GM18511 (cell line): ENCODE measurements around the gene OR51F2.
"Not testable (repeated sequence)": the region's sequence is repeated elsewhere in the genome, so short reads cannot be mapped to it uniquely, and the experiment has no call there.

Experiments
- ATAC-seq: cut with Tn5 transposase; IDR thresholded peaks from one replicate; pipeline ENCODE4 v1.9.1; 2021; ENCODE audit warnings: mild to moderate bottlenecking, moderate library complexity; ENCODE audit not compliant: unreplicated experiment

OR51F2 gene

GRCh38 chr11:4821021-4821420 lies at the start of gene OR51F2:
Gene OR51F2 (plus strand): TSS chr11:4821321. CDS start chr11:4821422, 101 bp downstream.
- ATAC-seq: no peak

GRCh38 chr11:4782454-4782853 lies 38.7 kb upstream of the OR51F2 start:
- no peak for ATAC-seq

GRCh38 chr11:4797206-4797605 lies 23.9 kb upstream of the OR51F2 start:
- no peak for ATAC-seq

- ATAC-seq: no peak
Measured at GRCh38 chr11:4798427-4799183, 22.5 kb upstream of the OR51F2 start.

GRCh38 chr11:4801316-4801715 lies 19.8 kb upstream of the OR51F2 start:
- ATAC-seq: not testable (repeated sequence)

- no peak for ATAC-seq
Measured at GRCh38 chr11:4804280-4804679, 16.8 kb upstream of the OR51F2 start, which contains the start of gene OR52R1. Gene OR52R1 (minus strand): TSS chr11:4804380. CDS start chr11:4804380, 0 bp downstream.

GRCh38 chr11:4808476-4808875 lies 12.6 kb upstream of the OR51F2 start:
- ATAC-seq: no peak

GRCh38 chr11:4809246-4809645 lies 11.9 kb upstream of the OR51F2 start:
- ATAC-seq: no peak

GRCh38 chr11:4825132-4825531 lies 4.0 kb downstream of the OR51F2 start:
- ATAC-seq: no peak

GRCh38 chr11:4826425-4826824 lies 5.3 kb downstream of the OR51F2 start:
- no peak for ATAC-seq

GRCh38 chr11:4830346-4830745 lies 9.2 kb downstream of the OR51F2 start:
- ATAC-seq: no peak

- no peak for ATAC-seq
Measured at GRCh38 chr11:4830909-4831308, 9.8 kb downstream of the OR51F2 start.

- ATAC-seq: no peak
Measured at GRCh38 chr11:4839851-4840549, 18.9 kb downstream of the OR51F2 start.

- ATAC-seq: no peak
Measured at GRCh38 chr11:4848908-4849532, 27.9 kb downstream of the OR51F2 start, which contains the start of gene OR51S1. Gene OR51S1 (minus strand): TSS chr11:4849208. CDS start chr11:4849208, 0 bp downstream.

GRCh38 chr11:4851033-4851432 lies 29.9 kb downstream of the OR51F2 start:
- ATAC-seq: no peak

GRCh38 chr11:4854286-4854685 lies 33.2 kb downstream of the OR51F2 start:
- not testable (repeated sequence) for ATAC-seq

GRCh38 chr11:4862447-4863236 lies 41.5 kb downstream of the OR51F2 start:
- ATAC-seq: no peak

GRCh38 chr11:4863876-4864275 lies 42.8 kb downstream of the OR51F2 start:
- no peak for ATAC-seq

- no peak for ATAC-seq
Measured at GRCh38 chr11:4865855-4866254, 44.7 kb downstream of the OR51F2 start.
